MM.1S (cell line): ENCODE data around the gene CHSY1.

ENCODE experiments used
- DNase-seq: peaks from one replicate; pipeline ENCODE4 v3.0.0-alpha.2; 2015
- H2AFZ ChIP-seq: fragments of 300-600 bp; sonication (generic); 2 replicates; pipeline ENCODE4 v1.6.0; 2016; ENCODE audit warnings: antibody characterized with exemption, low read length
- H3F3A ChIP-seq: fragments of 300-600 bp; sonication (generic); 2 replicates; pipeline ENCODE4 v1.6.1; 2016; ENCODE audit warnings: mild to moderate bottlenecking, antibody characterized with exemption, low read length, moderate library complexity, mixed read lengths; ENCODE audit not compliant: insufficient read depth
- H3K27ac ChIP-seq: fragments of 300-600 bp; sonication (generic); 2 replicates; pipeline ENCODE4 v1.5.1; 2016; ENCODE audit warnings: mild to moderate bottlenecking, low read length
- H3K27me3 ChIP-seq: fragments of 300-600 bp; sonication (generic); replicated peaks from 2 replicates; pipeline ENCODE4 v1.6.0; 2016; ENCODE audit warnings: low read length; ENCODE audit not compliant: insufficient read depth
- H3K36me3 ChIP-seq: fragments of 300-600 bp; sonication (generic); replicated peaks from 2 replicates; pipeline ENCODE4 v1.6.1; 2016; ENCODE audit warnings: mild to moderate bottlenecking, low read length, mixed read lengths; ENCODE audit not compliant: insufficient read depth
- H3K4me1 ChIP-seq: fragments of 300-600 bp; sonication (generic); 2 replicates; pipeline ENCODE4 v1.6.1; 2016; ENCODE audit warnings: low read length, mixed read lengths
- H3K4me2 ChIP-seq: fragments of 300-600 bp; sonication (generic); 2 replicates; pipeline ENCODE4 v1.6.0; 2016; ENCODE audit warnings: low read depth, low read length
- H3K4me3 ChIP-seq: fragments of 300-600 bp; sonication (generic); 2 replicates; pipeline ENCODE4 v1.5.1; 2016; ENCODE audit warnings: low read length, mixed read lengths
- H3K79me2 ChIP-seq: fragments of 300-600 bp; sonication (generic); 2 replicates; pipeline ENCODE4 v1.6.1; 2016; ENCODE audit warnings: mixed run types, low read length, mixed read lengths
- H3K9ac ChIP-seq: fragments of 300-600 bp; sonication (generic); 2 replicates; pipeline ENCODE4 v1.6.1; 2016; ENCODE audit warnings: low read length, mixed read lengths
- H3K9me2 ChIP-seq: fragments of 300-600 bp; sonication (generic); replicated peaks from 2 replicates; pipeline ENCODE4 v1.6.1; 2016; ENCODE audit warnings: mild to moderate bottlenecking, low read length, mixed read lengths; ENCODE audit not compliant: insufficient read depth
- H3K9me3 ChIP-seq: fragments of 300-600 bp; sonication (generic); replicated peaks from 2 replicates; pipeline ENCODE4 v1.6.1; 2016; ENCODE audit warnings: mild to moderate bottlenecking, low read length, mixed read lengths; ENCODE audit not compliant: insufficient read depth
- H4K20me1 ChIP-seq: fragments of 300-600 bp; sonication (generic); 2 replicates; pipeline ENCODE4 v1.6.1; 2016; ENCODE audit warnings: mild to moderate bottlenecking, low read length, moderate library complexity, mixed read lengths; ENCODE audit not compliant: insufficient read depth
- EZH2 ChIP-seq: fragments of 300-600 bp; sonication (generic); optimal IDR thresholded peaks from 2 replicates; pipeline ENCODE3; 2017; ENCODE audit warnings: low read depth, mild to moderate bottlenecking, antibody characterized with exemption, low read length, mixed read lengths
- EZH2phosphoT487 ChIP-seq: fragments of 300-600 bp; sonication (generic); IDR thresholded peaks from 2 replicates; pipeline ENCODE4 v1.6.1; 2018; ENCODE audit warnings: antibody characterized with exemption, low read length
- TF ChIP-seq, protein P1 (sequence below): fragments of 300-600 bp; sonication (generic); IDR thresholded peaks from 2 replicates; pipeline ENCODE4 v1.5.1; 2016; ENCODE audit warnings: antibody characterized with exemption, low read length, mixed read lengths

The CHSY1 gene

DNA sequence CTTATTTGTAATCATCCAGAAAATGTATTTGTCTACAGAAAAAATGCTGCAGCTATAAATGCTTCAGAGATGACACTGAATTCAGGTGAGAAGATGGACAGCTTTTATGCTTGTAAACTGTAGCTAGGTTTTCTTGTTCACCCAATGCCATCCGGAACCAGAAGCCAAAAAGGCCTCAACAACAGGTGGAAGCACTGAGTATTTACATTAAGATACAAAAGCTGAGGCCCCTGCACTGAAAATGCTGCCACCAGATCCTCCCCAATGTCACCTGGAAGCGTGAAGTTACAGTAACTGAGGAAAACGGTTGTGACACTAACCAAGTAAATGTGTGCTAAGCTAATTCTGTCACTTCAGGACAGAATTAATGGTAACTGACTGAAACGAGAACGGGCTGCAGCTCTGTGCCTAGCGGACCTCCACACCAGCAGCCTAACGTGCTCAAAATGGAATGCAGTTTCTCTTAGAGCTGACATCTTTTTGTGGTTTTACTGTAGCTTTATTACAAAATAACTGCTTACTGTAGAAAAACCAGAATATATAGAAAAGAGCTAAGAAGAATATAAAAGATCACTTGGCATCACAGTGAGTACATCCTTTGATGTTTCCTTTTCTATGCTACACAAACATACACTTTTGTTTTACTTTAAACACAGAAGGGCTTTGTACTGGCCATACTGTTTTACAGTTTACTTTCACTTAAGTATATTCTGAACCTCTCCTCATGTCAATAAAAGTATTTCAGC is 7.6 kb downstream of the CHSY1 start:
- no peaks in the 10 kb centered on the region for H3K27me3 ChIP-seq
- no peaks in the 10 kb centered on the region for H3K9me3 ChIP-seq
- peaks cover 53% of the 10 kb centered on the region for H3K4me1 ChIP-seq
- no peak overlapping the region for H2AFZ ChIP-seq
- no peaks in the 10 kb centered on the region for H4K20me1 ChIP-seq
- H3F3A ChIP-seq: peaks cover 32% of the 10 kb centered on the region
- TF ChIP-seq, protein P1, sequence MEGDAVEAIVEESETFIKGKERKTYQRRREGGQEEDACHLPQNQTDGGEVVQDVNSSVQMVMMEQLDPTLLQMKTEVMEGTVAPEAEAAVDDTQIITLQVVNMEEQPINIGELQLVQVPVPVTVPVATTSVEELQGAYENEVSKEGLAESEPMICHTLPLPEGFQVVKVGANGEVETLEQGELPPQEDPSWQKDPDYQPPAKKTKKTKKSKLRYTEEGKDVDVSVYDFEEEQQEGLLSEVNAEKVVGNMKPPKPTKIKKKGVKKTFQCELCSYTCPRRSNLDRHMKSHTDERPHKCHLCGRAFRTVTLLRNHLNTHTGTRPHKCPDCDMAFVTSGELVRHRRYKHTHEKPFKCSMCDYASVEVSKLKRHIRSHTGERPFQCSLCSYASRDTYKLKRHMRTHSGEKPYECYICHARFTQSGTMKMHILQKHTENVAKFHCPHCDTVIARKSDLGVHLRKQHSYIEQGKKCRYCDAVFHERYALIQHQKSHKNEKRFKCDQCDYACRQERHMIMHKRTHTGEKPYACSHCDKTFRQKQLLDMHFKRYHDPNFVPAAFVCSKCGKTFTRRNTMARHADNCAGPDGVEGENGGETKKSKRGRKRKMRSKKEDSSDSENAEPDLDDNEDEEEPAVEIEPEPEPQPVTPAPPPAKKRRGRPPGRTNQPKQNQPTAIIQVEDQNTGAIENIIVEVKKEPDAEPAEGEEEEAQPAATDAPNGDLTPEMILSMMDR: no peak
- TF ChIP-seq EZH2phosphoT487 (no peak), EZH2 (no peak)
- H3K79me2 ChIP-seq: peaks cover 100% of the 10 kb centered on the region
- no peak for DNase-seq
- no peak overlapping the region for H3K4me3 ChIP-seq
- H3K9me2 ChIP-seq: no peaks in the 10 kb centered on the region
- H3K4me2 ChIP-seq: peak overlapping the region; percentile 40; the same call in 1 of the 2 replicates
- H3K27ac ChIP-seq: peak overlapping the region; percentile 72; the same call in 1 of the 2 replicates
- H3K36me3 ChIP-seq: peaks cover 13% of the 10 kb centered on the region
- no peak overlapping the region for H3K9ac ChIP-seq

DNA sequence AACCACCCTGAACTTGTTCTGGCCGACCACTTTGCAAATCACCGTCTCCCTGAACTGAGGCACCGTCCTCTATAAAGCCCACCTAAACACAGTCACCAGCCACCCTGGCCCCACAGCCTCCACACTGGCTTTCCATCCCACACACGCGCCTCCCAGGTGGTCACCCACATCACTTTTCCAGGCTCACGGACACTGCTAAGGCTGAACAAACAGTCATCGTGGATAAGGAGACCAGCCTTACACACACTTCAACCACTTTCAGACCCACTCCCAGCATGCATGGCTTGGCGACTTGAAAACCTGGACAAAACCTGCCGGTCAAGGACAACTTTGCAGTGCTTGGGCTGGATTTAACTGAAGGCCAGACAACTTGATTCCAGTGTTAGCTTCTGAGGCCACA is 8.4 kb downstream of the CHSY1 start:
- peaks cover 100% of the 10 kb centered on the region for H3K79me2 ChIP-seq
- H3K9ac ChIP-seq: no peak overlapping the region
- H3F3A ChIP-seq: peaks cover 32% of the 10 kb centered on the region
- 0 out of 2 replicates have a peak overlapping the region, but pooled peaks have one; percentile 9 for H3K4me3 ChIP-seq
- no peaks in the 10 kb centered on the region for H3K9me3 ChIP-seq
- peak overlapping the region; percentile 40; the same call in 1 of the 2 replicates for H3K4me2 ChIP-seq
- no peaks in the 10 kb centered on the region for H4K20me1 ChIP-seq
- peaks cover 53% of the 10 kb centered on the region for H3K4me1 ChIP-seq
- TF ChIP-seq, protein P1: no peak
- TF ChIP-seq EZH2phosphoT487 (no peak), EZH2 (no peak)
- H2AFZ ChIP-seq: no peak overlapping the region
- no peaks in the 10 kb centered on the region for H3K27me3 ChIP-seq
- no peaks in the 10 kb centered on the region for H3K9me2 ChIP-seq
- H3K27ac ChIP-seq: peak overlapping the region; percentile 72; the same call in 1 of the 2 replicates
- DNase-seq: no peak
- peaks cover 13% of the 10 kb centered on the region for H3K36me3 ChIP-seq

DNA sequence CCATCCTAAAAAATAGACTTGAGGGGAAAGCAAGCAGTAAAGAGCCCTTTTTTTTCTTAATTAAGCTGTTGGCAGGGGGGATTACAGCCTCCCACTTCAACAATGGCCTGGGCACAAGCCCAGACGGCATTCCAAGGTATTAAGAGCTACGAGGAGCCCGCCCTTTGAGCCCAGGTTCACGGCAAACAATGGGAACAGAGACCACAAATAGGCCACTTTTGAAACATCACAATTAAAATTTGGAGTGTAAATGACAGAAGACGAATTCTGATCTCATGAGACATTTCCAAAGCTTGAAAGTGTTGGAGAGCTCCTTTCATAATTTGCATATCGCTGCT is 8.9 kb downstream of the CHSY1 start:
- H3K36me3 ChIP-seq: peaks cover 13% of the 10 kb centered on the region

More for the DNA sequence above, 8.9 kb downstream of the CHSY1 start:
- no peak overlapping the region for H3K9ac ChIP-seq
- H3K79me2 ChIP-seq: peaks cover 100% of the 10 kb centered on the region
- peak overlapping the region; percentile 72; the same call in 1 of the 2 replicates for H3K27ac ChIP-seq
- no peak for DNase-seq
- H4K20me1 ChIP-seq: no peaks in the 10 kb centered on the region
- H3K27me3 ChIP-seq: no peaks in the 10 kb centered on the region
- H2AFZ ChIP-seq: no peak overlapping the region
- no peak for TF ChIP-seq EZH2
- no peak for TF ChIP-seq EZH2phosphoT487
- TF ChIP-seq, protein P1: no peak
- peaks cover 48% of the 10 kb centered on the region for H3K4me1 ChIP-seq
- no peaks in the 10 kb centered on the region for H3K9me3 ChIP-seq
- H3K9me2 ChIP-seq: no peaks in the 10 kb centered on the region
- H3K4me3 ChIP-seq: 0 out of 2 replicates have a peak overlapping the region, but pooled peaks have one; percentile 9
- H3F3A ChIP-seq: peaks cover 32% of the 10 kb centered on the region
- peak overlapping the region; percentile 40 for H3K4me2 ChIP-seq
